IMR-90 (cell line): Measurements from ENCODE around the gene MRPL4. TPM values are rescaled to one million over a fixed set of nuclear protein-coding genes. Genes with fewer than 3 reads are reported as not detected.
A peak's percentile ranks its signal among the peaks of the same experiment; 100 is the strongest.

Experiments
- ATAC-seq: fragments of 200-7000 bp; cut with Tn5 transposase; 2 replicates; pipeline ENCODE4 v1.9.1; 2020; ENCODE audit warnings: low read depth, mild to moderate bottlenecking, moderate library complexity
- BruUV-seq: library from RNA; stranded (reverse); fragments of 400-500 nt; replicated peaks from 2 replicates; lab custom pipeline; 2021; lab: Mats Ljungman, UMichigan
- CTCF ChIA-PET: fragments of 300-600 bp; formaldehyde crosslinking; extraction: SDS; loops from one replicate; lab custom pipeline; 2021; ENCODE audit warnings: antibody characterized with exemption; lab: Yijun Ruan, JAX
- POLR2A ChIA-PET: fragments of 300-600 bp; sonication (Branson Sonifier 250); formaldehyde crosslinking; loops from one replicate; lab custom pipeline; 2022; ENCODE audit warnings: antibody characterized with exemption; ENCODE audit not compliant: unreplicated experiment; lab: Charles Lee
- DNase-seq: peaks from one replicate; pipeline ENCODE4 v3.0.0; 2013
- H2AFZ ChIP-seq: replicated peaks from 2 replicates; pipeline ENCODE3; 2013; ENCODE audit warnings: low read length, mild to moderate bottlenecking; ENCODE audit not compliant: poor library complexity
- H2AK5ac ChIP-seq: 2 replicates; pipeline ENCODE4 v1.6.1; 2013; ENCODE audit warnings: low read depth, low read length, inconsistent platforms
- H2AK9ac ChIP-seq: replicated peaks from 2 replicates; pipeline ENCODE3; 2013; ENCODE audit warnings: mild to moderate bottlenecking, low read depth, low read length, moderate library complexity; ENCODE audit not compliant: poor library complexity
- H2BK120ac ChIP-seq: 2 replicates; pipeline ENCODE4 v1.6.1; 2013; ENCODE audit warnings: low read depth, low read length, inconsistent platforms
- H2BK15ac ChIP-seq: 3 replicates; pipeline ENCODE4 v1.6.1; 2013; ENCODE audit warnings: low read depth, low read length, inconsistent platforms
- H2BK20ac ChIP-seq: 2 replicates; pipeline ENCODE4 v1.6.1; 2013; ENCODE audit warnings: low read depth, mild to moderate bottlenecking, inconsistent platforms, low read length, moderate library complexity
- H2BK5ac ChIP-seq: 2 replicates; pipeline ENCODE4 v1.6.1; 2013; ENCODE audit warnings: mild to moderate bottlenecking, low read depth, low read length, inconsistent platforms; ENCODE audit not compliant: poor library complexity, severe bottlenecking
- H3K14ac ChIP-seq: replicated peaks from 2 replicates; pipeline ENCODE4 v1.6.1; 2013; ENCODE audit warnings: low read depth, low read length, inconsistent platforms
- H3K18ac ChIP-seq: 2 replicates; pipeline ENCODE4 v1.6.1; 2013; ENCODE audit warnings: low read depth, low read length, control low read depth
- H3K23ac ChIP-seq: 2 replicates; pipeline ENCODE4 v1.6.1; 2013; ENCODE audit warnings: low read depth, low read length, inconsistent platforms
- H3K27ac ChIP-seq: 2 replicates; pipeline ENCODE4 v1.5.1; 2013; ENCODE audit warnings: mild to moderate bottlenecking, control low read depth, low read length; ENCODE audit not compliant: insufficient read depth
- H3K27me3 ChIP-seq: 2 replicates; pipeline ENCODE4 v1.6.1; 2013; ENCODE audit warnings: low read length; ENCODE audit not compliant: control insufficient read depth, insufficient read depth
- H3K36me3 ChIP-seq: 2 replicates; pipeline ENCODE4 v1.6.1; 2013; ENCODE audit warnings: low read length, mixed read lengths; ENCODE audit not compliant: control insufficient read depth, insufficient read depth
- H3K4ac ChIP-seq: 2 replicates; pipeline ENCODE4 v1.6.1; 2013; ENCODE audit warnings: low read depth, low read length, inconsistent platforms
- H3K4me1 ChIP-seq: 2 replicates; pipeline ENCODE4 v1.6.1; 2013; ENCODE audit warnings: low read length, mixed read lengths; ENCODE audit not compliant: control insufficient read depth, insufficient read depth
- H3K4me2 ChIP-seq: 2 replicates; pipeline ENCODE4 v1.6.1; 2013; ENCODE audit warnings: low read depth, mild to moderate bottlenecking, control low read depth, low read length, moderate library complexity
- H3K4me3 ChIP-seq: 2 replicates; pipeline ENCODE4 v1.5.1; 2013; ENCODE audit warnings: low read depth, mild to moderate bottlenecking, control low read depth, low read length, moderate library complexity; ENCODE audit not compliant: insufficient read depth
- H3K56ac ChIP-seq: 2 replicates; pipeline ENCODE4 v1.6.1; 2013; ENCODE audit warnings: low read length, inconsistent platforms; ENCODE audit not compliant: insufficient read depth; ENCODE audit errors: extremely low read depth
- H3K79me1 ChIP-seq, 2 experiments: 2 replicates each; pipeline ENCODE4 v1.6.1; 2013; ENCODE audit warnings: low read length in 2 of 2, inconsistent platforms in 1 of 2, low read depth in 1 of 2
- H3K9ac ChIP-seq: 2 replicates; pipeline ENCODE4 v1.6.1; 2013; ENCODE audit warnings: low read depth, low read length, control low read depth
- H3K9me1 ChIP-seq: 2 replicates; pipeline ENCODE4 v1.6.1; 2013; ENCODE audit warnings: low read length, inconsistent platforms; ENCODE audit not compliant: insufficient read depth
- H3K9me3 ChIP-seq: 2 replicates; pipeline ENCODE4 v1.6.1; 2013; ENCODE audit warnings: low read length; ENCODE audit not compliant: control insufficient read depth, insufficient read depth
- H4K20me1 ChIP-seq: 2 replicates; pipeline ENCODE4 v1.6.1; 2013; ENCODE audit warnings: low read length, inconsistent platforms; ENCODE audit not compliant: insufficient read depth
- H4K5ac ChIP-seq: 2 replicates; pipeline ENCODE4 v1.6.1; 2013; ENCODE audit warnings: mild to moderate bottlenecking, low read depth, low read length, control low read depth
- H4K8ac ChIP-seq, 2 experiments: 2 replicates each; pipeline ENCODE4 v1.6.1; 2013; ENCODE audit warnings: low read depth in 2 of 2, low read length in 2 of 2, control low read depth in 1 of 2, inconsistent platforms in 1 of 2
- H4K91ac ChIP-seq: 2 replicates; pipeline ENCODE4 v1.6.1; 2013; ENCODE audit warnings: low read depth, low read length, inconsistent platforms; ENCODE audit not compliant: insufficient read depth
- BHLHE40 ChIP-seq: fragments of 150-350 bp; IDR thresholded peaks from 2 replicates; pipeline ENCODE4 v1.6.1; 2016; ENCODE audit warnings: mild to moderate bottlenecking, low read depth, low read length
- CHD1 ChIP-seq: IDR thresholded peaks from 2 replicates; pipeline ENCODE4 v1.6.1; 2012; ENCODE audit warnings: low read depth, low read length, improper control_type of control experiment
- CTCF ChIP-seq: conservative IDR thresholded peaks from 2 replicates; pipeline ENCODE4 v1.5.1; 2012; ENCODE audit warnings: mild to moderate bottlenecking, low read depth, low read length, improper control_type of control experiment
- FOS ChIP-seq: fragments of 150-350 bp; IDR thresholded peaks from 2 replicates; pipeline ENCODE4 v1.6.1; 2016; ENCODE audit warnings: low read depth, low read length
- MAFK ChIP-seq: IDR thresholded peaks from 2 replicates; pipeline ENCODE4 v1.6.1; 2012; ENCODE audit warnings: low read depth, low read length, improper control_type of control experiment
- MAZ ChIP-seq: IDR thresholded peaks from 2 replicates; pipeline ENCODE4 v1.6.1; 2012; ENCODE audit warnings: low read depth, mild to moderate bottlenecking, low read length, improper control_type of control experiment, moderate library complexity, borderline replicate concordance
- NFE2L2 ChIP-seq: fragments of 150-350 bp; IDR thresholded peaks from 2 replicates; pipeline ENCODE4 v1.6.1; 2016; ENCODE audit warnings: low read depth, mild to moderate bottlenecking, low read length
- POLR2A ChIP-seq: IDR thresholded peaks from 2 replicates; pipeline ENCODE4 v1.6.1; 2012; ENCODE audit warnings: mild to moderate bottlenecking, low read depth, low read length
- RAD21 ChIP-seq: IDR thresholded peaks from 2 replicates; pipeline ENCODE4 v1.6.1; 2012; ENCODE audit warnings: low read length, improper control_type of control experiment
- RCOR1 ChIP-seq: IDR thresholded peaks from 2 replicates; pipeline ENCODE4 v1.6.1; 2012; ENCODE audit warnings: mild to moderate bottlenecking, low read length, improper control_type of control experiment; ENCODE audit not compliant: insufficient replicate concordance
- RFX5 ChIP-seq: IDR thresholded peaks from 2 replicates; pipeline ENCODE4 v1.8.0; 2012; ENCODE audit warnings: low read depth, mild to moderate bottlenecking, low read length, moderate library complexity
- USF2 ChIP-seq: fragments of 150-350 bp; IDR thresholded peaks from 2 replicates; pipeline ENCODE4 v1.6.1; 2017; ENCODE audit warnings: mild to moderate bottlenecking, antibody characterized with exemption, low read length, low read depth
- WGBS, 2 experiments: methylation state at CpG; one replicate each; pipeline versions ENCODE4 v1.1.5 to v1.1.7; 2013; ENCODE audit warnings: missing lambda C conversion rate in 2 of 2; ENCODE audit not compliant: insufficient read length in 1 of 2; ENCODE audit errors: extremely low coverage in 2 of 2; 5-methylcytosine and 5-hydroxymethylcytosine counted together
- dilution Hi-C: fragments of 300-500 bp; cut with HindIII; formaldehyde crosslinking; loops from one replicate; pipeline ENCODE4 v1.14.3; 2018; ENCODE audit warnings: low sequenced_read_pairs; ENCODE audit not compliant: unreplicated experiment
- in situ Hi-C: fragments of 300-500 bp; cut with MboI; formaldehyde crosslinking; loops from 3 replicates; pipeline ENCODE4 v1.14.3; 2019; ENCODE audit warnings: low sequenced_read_pairs, inconsistent platforms, mixed read lengths
- intact Hi-C: fragments of 100-400 bp; cut with micrococcal nuclease; formaldehyde crosslinking; loops from 2 replicates; pipeline ENCODE4 v1.10.0; 2022
- polyA plus RNA-seq, 3 experiments: library from polyadenylated mRNA; depleted of rRNA; stranded (reverse); fragments of >200 nt; gene quantifications; 2 replicates each; pipeline ENCODE4 v1.2.3, GENCODE V29; 2012; ENCODE audit warnings: low replicate concordance in 1 of 3
- total RNA-seq: library from RNA; depleted of rRNA; stranded (reverse); fragments of >200 nt; gene quantifications from 2 replicates; pipeline ENCODE4 v1.2.3, GENCODE V29; 2012

MRPL4 gene
- total and polyA plus RNA-seq, 2 of the 4 experiments (the other 2 are of a cell fraction), result 32.8 to 108 TPM

GRCh38 chr19:10230173-10230860, 21.7 kb upstream of the MRPL4 start:
- ChIA-PET CTCF (no interaction called here), POLR2A (no interaction called here)
- Histone ChIP-seq H3K79me1 (peaks cover 29 to 59% of the 10 kb centered on the region in 2 experiments; a peak in 3 of 4 replicates), H3K27me3 (no peaks in the 10 kb centered on the region), H2AK9ac (peak overlapping the region; percentile 97), H3K27ac (peak overlapping the region; percentile 89), H2BK5ac (peak overlapping the region; percentile 63), H4K91ac (peak overlapping the region; percentile 66), H3K56ac (0 out of 2 replicates have a peak overlapping the region, but pooled peaks have one; percentile 27), H3K9me3 (no peaks in the 10 kb centered on the region), H2BK20ac (peak overlapping the region; percentile 43; the same call in 1 of the 2 replicates), H2BK120ac (peak overlapping the region; percentile 65), H3K4me3 (peak overlapping the region; percentile 87), H3K4me2 (peak overlapping the region; percentile 91), H3K36me3 (peaks cover 7% of the 10 kb centered on the region; the same call in 1 of the 2 replicates), H3K14ac (peak overlapping the region; percentile 93), H3K23ac (peak overlapping the region; percentile 41; the same call in 1 of the 2 replicates), H2BK15ac (no peak overlapping the region), H3K18ac (peak overlapping the region; percentile 74), H4K8ac (peak overlapping the region; percentile 62 to 75), H3K9ac (peak overlapping the region; percentile 92), H2AK5ac (peak overlapping the region; percentile 74), H2AFZ (peak overlapping the region; percentile 93), H3K4me1 (peaks cover 27% of the 10 kb centered on the region), H4K20me1 (peaks cover 25% of the 10 kb centered on the region), H3K9me1 (peaks cover 14% of the 10 kb centered on the region), H3K4ac (peak overlapping the region; percentile 90), H4K5ac (peak overlapping the region; percentile 47)
- ATAC-seq (peak; percentile 39), DNase-seq (peak; percentile 58)
- dilution Hi-C loops, result no loop called here
- BruUV-seq, result no TSS peak
- no peak for TF ChIP-seq NFE2L2
- TF ChIP-seq CTCF, result no peak
- TF ChIP-seq MAZ, result peak; percentile 46; the same call in 1 of the 2 replicates
- 0 out of 2 replicates have a peak, but pooled peaks have one; percentile 7 for TF ChIP-seq FOS
- no peak for TF ChIP-seq RAD21
- TF ChIP-seq RCOR1, result no peak
- no peak for TF ChIP-seq USF2
- 0 out of 2 replicates have a peak, but pooled peaks have one; percentile 6 for TF ChIP-seq BHLHE40
- no peak for TF ChIP-seq CHD1
- TF ChIP-seq MAFK, result no peak
- no peak for TF ChIP-seq RFX5
- TF ChIP-seq POLR2A, result peak; percentile 41
- 0% methylated on average over 4 of the region's 70 CpGs; no CpG with 5 or more reads in 1 of the 2 experiments for WGBS, 2 experiments
- in situ Hi-C loops, result no loop called here
- intact Hi-C loops, result loop anchor here (2.0 kb wide), 1 partner anchor 36 kb away; the partner anchor contains the start of gene DNMT1
